GM13977 (cell line): ENCODE data around the gene GRAMD1B.

Experiments used
- DNase-seq: peaks from one replicate; pipeline ENCODE4 v3.0.0; 2012; ENCODE audit warnings: low spot score
- CTCF ChIP-seq: IDR thresholded peaks from 2 replicates; pipeline ENCODE4 v1.5.1; 2012; ENCODE audit warnings: mild to moderate bottlenecking, control low read depth; ENCODE audit not compliant: insufficient read depth; ENCODE audit errors: extremely low read depth, missing control alignments
- in situ Hi-C: fragments of 300-500 bp; cut with MboI; formaldehyde crosslinking; loops from one replicate; pipeline ENCODE4 v1.12.0; 2022; ENCODE audit warnings: low sequenced_read_pairs, low pct_unique_long_range_greater_than_20kb, mixed read lengths, inconsistent platforms; ENCODE audit not compliant: unreplicated experiment

GRAMD1B gene

GRCh38 chr11:123580137-123580536 lies 150.1 kb downstream of the GRAMD1B start:
- TF ChIP-seq CTCF = no peak
- in situ Hi-C loops = no loop called here
- no peak for DNase-seq

GRCh38 chr11:123580557-123581275 lies 150.6 kb downstream of the GRAMD1B start:
- in situ Hi-C loops = no loop called here
- peak; percentile 90 for DNase-seq
- peak; percentile 98 for TF ChIP-seq CTCF

DNA sequence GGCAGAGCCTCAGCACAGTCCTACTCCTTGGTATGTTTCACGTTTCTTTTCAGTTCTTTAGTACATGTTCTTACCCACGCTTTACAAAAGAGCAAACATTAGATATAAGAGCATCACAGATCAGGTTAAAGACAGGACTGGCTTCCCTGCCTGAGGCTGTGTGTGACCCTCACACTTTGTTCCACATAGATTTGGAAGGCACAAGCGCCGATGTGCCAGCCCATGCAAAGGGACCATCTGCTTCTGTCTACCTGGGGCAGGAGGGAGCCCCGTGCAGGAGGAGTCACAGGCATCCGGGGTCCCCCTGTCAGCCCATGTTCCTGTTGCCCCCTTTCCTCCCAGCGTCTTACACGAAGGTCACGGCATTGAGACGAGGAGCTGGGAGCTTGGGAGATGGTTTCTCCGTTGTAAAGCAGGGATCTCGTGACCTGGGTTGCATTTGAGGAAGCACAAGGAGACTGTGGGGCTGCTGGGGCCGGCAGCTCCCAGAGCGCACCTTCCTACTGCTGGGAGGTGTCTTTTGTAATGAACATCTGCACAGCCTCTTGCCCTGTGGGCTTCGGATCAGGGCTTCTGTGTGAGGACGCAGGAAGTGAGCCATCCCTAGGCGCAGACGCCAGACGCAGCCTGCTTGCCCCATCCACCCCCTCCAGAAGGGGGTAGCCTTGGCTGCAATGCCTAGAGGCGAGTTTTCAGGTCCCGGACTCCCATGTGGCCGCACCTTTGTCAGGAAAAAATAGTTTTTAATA lies 151.8 kb downstream of the GRAMD1B start:
- DNase-seq = no peak
- no peak for TF ChIP-seq CTCF
- in situ Hi-C loops = no loop called here

DNA sequence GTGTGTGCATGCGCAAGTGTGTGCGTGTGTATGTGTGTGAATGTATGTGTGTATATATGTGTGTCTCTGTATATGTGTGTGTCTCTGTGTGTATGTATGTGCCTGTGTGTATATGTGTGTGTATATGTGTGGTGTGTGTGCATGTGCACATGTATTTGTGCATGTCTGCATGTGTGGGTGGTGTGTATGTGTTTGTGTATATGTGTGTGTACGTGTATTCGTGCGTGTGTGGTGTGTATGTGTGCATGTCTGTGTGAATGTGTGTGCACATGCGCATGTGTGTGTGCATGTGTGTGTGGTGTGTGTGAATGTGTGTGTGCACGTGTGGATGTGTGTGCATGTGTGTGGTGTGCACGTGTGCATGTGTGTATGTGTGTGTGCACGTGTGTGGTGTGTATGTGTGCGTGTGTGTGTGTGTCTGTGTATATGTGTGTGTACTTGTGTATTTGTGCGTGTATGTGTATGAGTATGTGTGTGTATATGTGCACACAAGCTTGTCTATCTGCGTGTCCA lies 153.0 kb downstream of the GRAMD1B start:
- TF ChIP-seq CTCF = no peak
- in situ Hi-C loops = no loop called here
- DNase-seq = no peak

DNA sequence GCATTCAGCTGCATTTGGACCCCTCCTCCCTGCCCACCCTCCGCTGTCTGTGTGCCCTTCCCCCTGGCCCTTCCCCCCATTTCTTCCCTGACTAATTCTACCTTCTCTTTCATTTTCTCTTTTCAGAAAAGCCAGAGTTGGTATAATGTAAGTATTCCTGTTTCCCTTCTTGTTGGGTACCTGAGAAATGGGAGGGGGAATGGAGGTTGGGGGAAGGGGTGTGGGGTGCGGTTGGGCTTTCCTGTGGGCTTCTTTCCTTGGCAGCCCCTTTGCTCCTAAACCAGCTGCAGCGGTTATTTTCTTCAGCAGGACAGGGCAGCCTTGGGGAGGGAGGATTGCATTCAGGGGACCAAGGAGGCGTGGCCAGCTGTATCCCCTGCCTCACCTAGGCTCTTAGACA lies 154.1 kb downstream of the GRAMD1B start:
- in situ Hi-C loops = no loop called here
- no peak for TF ChIP-seq CTCF
- DNase-seq = no peak

- DNase-seq = no peak
- in situ Hi-C loops = no loop called here
- TF ChIP-seq CTCF = no peak
Measured at GRCh38 chr11:123584737-123585136, 154.7 kb downstream of the GRAMD1B start.
